ENCODE measurements around the gene IL3RA.
"Not testable (repeated sequence)": the region's sequence is repeated elsewhere in the genome, so short reads cannot be mapped to it uniquely, and the experiment has no call there.

Gene IL3RA

GRCh38 chrX:1332433-1332832, 4.2 kb upstream of the IL3RA start:
- DNase-seq = not testable (repeated sequence)

- DNase-seq = no peak
Observed at GRCh38 chrX:1334854-1335253, 1.7 kb upstream of the IL3RA start.

GRCh38 chrX:1336948-1337779, 579 bp downstream of the IL3RA start:
- DNase-seq = no peak

- DNase-seq = no peak
Observed at GRCh38 chrX:1341545-1342184, 5.1 kb downstream of the IL3RA start.

GRCh38 chrX:1349606-1350005, 13.0 kb downstream of the IL3RA start:
- DNase-seq = not testable (repeated sequence)

- DNase-seq = no peak
Observed at GRCh38 chrX:1351981-1352714, 15.6 kb downstream of the IL3RA start.

- no peak for DNase-seq
Observed at GRCh38 chrX:1354036-1355019, 17.7 kb downstream of the IL3RA start.

- no peak for DNase-seq
Observed at GRCh38 chrX:1355131-1356046, 18.8 kb downstream of the IL3RA start.

GRCh38 chrX:1357993-1358392, 21.4 kb downstream of the IL3RA start:
- DNase-seq = no peak

- no peak for DNase-seq
Observed at GRCh38 chrX:1358793-1359476, 22.4 kb downstream of the IL3RA start.

GRCh38 chrX:1359477-1359873, 22.9 kb downstream of the IL3RA start:
- DNase-seq = no peak

GRCh38 chrX:1360171-1360570, 23.6 kb downstream of the IL3RA start:
- DNase-seq = no peak

- DNase-seq = no peak
Observed at GRCh38 chrX:1361275-1361674, 24.7 kb downstream of the IL3RA start.

GRCh38 chrX:1361910-1362309, 25.3 kb downstream of the IL3RA start:
- no peak for DNase-seq

GRCh38 chrX:1366363-1366762, 29.8 kb downstream of the IL3RA start:
- DNase-seq = not testable (repeated sequence)

- DNase-seq = no peak
Observed at GRCh38 chrX:1368385-1368698, 31.8 kb downstream of the IL3RA start.

GRCh38 chrX:1378306-1378759, 41.7 kb downstream of the IL3RA start:
- DNase-seq = no peak

- no peak for DNase-seq
Observed at GRCh38 chrX:1380672-1381233, 44.2 kb downstream of the IL3RA start.

- DNase-seq = no peak
Observed at GRCh38 chrX:1384658-1385252, 48.2 kb downstream of the IL3RA start.
